ENCODE measurements around the gene DCAF8.
"Not testable (repeated sequence)": the region's sequence is repeated elsewhere in the genome, so short reads cannot be mapped to it uniquely, and the experiment has no call there.

DNA sequence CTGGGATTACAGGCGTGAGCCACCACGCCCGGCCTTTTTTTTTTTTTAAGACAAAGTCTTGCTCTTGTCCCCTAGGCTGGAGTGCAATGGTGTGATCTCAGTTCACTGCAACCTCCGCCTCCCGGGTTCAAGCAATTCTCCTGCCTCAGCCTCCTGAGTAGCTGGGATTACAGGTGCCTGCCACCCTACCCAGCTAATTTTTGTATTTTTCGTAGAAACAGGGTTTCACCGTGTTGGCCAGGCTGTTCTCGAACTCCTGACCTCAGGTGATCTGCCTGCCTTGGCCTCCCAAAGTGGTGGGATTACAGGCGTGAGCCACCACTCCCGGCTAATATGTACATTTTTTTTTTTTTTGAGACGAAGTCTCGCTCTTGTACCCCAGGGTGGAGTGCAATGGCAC lies 25.4 kb upstream of the DCAF8 start:
- TF ChIP-seq, protein P1, sequence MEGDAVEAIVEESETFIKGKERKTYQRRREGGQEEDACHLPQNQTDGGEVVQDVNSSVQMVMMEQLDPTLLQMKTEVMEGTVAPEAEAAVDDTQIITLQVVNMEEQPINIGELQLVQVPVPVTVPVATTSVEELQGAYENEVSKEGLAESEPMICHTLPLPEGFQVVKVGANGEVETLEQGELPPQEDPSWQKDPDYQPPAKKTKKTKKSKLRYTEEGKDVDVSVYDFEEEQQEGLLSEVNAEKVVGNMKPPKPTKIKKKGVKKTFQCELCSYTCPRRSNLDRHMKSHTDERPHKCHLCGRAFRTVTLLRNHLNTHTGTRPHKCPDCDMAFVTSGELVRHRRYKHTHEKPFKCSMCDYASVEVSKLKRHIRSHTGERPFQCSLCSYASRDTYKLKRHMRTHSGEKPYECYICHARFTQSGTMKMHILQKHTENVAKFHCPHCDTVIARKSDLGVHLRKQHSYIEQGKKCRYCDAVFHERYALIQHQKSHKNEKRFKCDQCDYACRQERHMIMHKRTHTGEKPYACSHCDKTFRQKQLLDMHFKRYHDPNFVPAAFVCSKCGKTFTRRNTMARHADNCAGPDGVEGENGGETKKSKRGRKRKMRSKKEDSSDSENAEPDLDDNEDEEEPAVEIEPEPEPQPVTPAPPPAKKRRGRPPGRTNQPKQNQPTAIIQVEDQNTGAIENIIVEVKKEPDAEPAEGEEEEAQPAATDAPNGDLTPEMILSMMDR (IDR thresholded peaks at IDR 0.05; ENCODE audit: insufficient read depth, low read length): not testable (repeated sequence)
- 0 out of 2 replicates have a peak, but pooled peaks have one; percentile 23 for TF ChIP-seq POLR2AphosphoS5 (IDR thresholded peaks at IDR 0.05; ENCODE audit: low read depth)
- TF ChIP-seq SPI1 (IDR thresholded peaks at IDR 0.05; ENCODE audit: borderline replicate concordance, low read depth); REST (IDR thresholded peaks at IDR 0.05; ENCODE audit: insufficient replicate concordance, low read depth): not testable (repeated sequence)

All from HL-60 (cell line).